ENCODE results near the gene THY1. TPM values are rescaled to one million over a fixed set of nuclear protein-coding genes. Genes with fewer than 3 reads are reported as not detected.

The THY1 gene
- total and polyA plus RNA-seq, 9 of the 15 experiments (the other 6 are each of a cell fraction or from before 2014, with no cell fraction given): 0.07 to 0.40 (median 0.16) TPM; not detected in 5

DNA sequence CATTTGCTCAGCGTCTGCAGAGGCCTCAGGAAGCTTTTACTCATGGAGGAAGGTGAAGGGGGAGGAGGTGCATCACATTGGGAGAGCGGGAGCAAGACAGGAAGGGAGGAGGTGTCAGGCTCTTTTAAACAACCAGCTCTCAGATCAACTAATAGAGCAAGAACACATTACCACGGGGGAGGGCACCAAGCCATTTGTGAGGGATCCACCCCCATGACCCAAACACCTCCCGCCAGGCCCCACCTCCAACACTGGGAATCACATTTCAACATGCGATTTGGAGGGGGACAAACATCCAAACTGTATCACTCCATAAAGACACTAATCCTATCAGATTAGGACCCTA, 18.9 kb upstream of the THY1 start (continued):
- TF ChIP-seq, protein P1, sequence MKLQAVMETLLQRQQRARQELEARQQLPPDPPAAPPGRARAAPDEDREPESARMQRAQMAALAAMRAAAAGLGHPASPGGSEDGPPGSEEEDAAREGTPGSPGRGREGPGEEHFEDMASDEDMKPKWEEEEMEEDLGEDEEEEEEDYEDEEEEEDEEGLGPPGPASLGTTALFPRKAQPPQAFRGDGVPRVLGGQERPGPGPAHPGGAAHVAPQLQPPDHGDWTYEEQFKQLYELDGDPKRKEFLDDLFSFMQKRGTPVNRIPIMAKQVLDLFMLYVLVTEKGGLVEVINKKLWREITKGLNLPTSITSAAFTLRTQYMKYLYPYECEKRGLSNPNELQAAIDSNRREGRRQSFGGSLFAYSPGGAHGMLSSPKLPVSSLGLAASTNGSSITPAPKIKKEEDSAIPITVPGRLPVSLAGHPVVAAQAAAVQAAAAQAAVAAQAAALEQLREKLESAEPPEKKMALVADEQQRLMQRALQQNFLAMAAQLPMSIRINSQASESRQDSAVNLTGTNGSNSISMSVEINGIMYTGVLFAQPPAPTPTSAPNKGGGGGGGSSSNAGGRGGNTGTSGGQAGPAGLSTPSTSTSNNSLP (IDR thresholded peaks at IDR 0.05; ENCODE audit: borderline replicate concordance, low read depth, low read length): peak; percentile 23; the same call in 1 of the 2 replicates
- TF ChIP-seq ESRRB (CRISPR knock-in tag; IDR thresholded peaks at IDR 0.05; ENCODE audit: borderline replicate concordance) (no peak), TARDBP (IDR thresholded peaks at IDR 0.05) (no peak), ZKSCAN3 (CRISPR knock-in tag; IDR thresholded peaks at IDR 0.05) (no peak), MEIS2 (IDR thresholded peaks at IDR 0.05; ENCODE audit: partially characterized antibody) (peak; percentile 4), ADNP (tag; IDR thresholded peaks at IDR 0.05) (peak; percentile 48; the same call in 1 of the 2 replicates), ZNF174 (CRISPR knock-in tag; IDR thresholded peaks at IDR 0.05) (no peak), NCOA6 (IDR thresholded peaks at IDR 0.05) (no peak), POLR2A (conservative IDR thresholded peaks at IDR 0.05) (peak; percentile 54; the same call in 1 of the 2 replicates), GABPB2 (CRISPR knock-in tag; conservative IDR thresholded peaks at IDR 0.05) (no peak)
- TF ChIP-seq, protein P2, sequence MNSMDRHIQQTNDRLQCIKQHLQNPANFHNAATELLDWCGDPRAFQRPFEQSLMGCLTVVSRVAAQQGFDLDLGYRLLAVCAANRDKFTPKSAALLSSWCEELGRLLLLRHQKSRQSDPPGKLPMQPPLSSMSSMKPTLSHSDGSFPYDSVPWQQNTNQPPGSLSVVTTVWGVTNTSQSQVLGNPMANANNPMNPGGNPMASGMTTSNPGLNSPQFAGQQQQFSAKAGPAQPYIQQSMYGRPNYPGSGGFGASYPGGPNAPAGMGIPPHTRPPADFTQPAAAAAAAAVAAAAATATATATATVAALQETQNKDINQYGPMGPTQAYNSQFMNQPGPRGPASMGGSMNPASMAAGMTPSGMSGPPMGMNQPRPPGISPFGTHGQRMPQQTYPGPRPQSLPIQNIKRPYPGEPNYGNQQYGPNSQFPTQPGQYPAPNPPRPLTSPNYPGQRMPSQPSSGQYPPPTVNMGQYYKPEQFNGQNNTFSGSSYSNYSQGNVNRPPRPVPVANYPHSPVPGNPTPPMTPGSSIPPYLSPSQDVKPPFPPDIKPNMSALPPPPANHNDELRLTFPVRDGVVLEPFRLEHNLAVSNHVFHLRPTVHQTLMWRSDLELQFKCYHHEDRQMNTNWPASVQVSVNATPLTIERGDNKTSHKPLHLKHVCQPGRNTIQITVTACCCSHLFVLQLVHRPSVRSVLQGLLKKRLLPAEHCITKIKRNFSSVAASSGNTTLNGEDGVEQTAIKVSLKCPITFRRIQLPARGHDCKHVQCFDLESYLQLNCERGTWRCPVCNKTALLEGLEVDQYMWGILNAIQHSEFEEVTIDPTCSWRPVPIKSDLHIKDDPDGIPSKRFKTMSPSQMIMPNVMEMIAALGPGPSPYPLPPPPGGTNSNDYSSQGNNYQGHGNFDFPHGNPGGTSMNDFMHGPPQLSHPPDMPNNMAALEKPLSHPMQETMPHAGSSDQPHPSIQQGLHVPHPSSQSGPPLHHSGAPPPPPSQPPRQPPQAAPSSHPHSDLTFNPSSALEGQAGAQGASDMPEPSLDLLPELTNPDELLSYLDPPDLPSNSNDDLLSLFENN (IDR thresholded peaks at IDR 0.05; ENCODE audit: low read depth in 2 of 2, low read length in 2 of 2): 0 out of 4 replicates have a peak, but pooled peaks of 1 of the 2 experiments have one; percentile 16
- TF ChIP-seq, protein P3, sequence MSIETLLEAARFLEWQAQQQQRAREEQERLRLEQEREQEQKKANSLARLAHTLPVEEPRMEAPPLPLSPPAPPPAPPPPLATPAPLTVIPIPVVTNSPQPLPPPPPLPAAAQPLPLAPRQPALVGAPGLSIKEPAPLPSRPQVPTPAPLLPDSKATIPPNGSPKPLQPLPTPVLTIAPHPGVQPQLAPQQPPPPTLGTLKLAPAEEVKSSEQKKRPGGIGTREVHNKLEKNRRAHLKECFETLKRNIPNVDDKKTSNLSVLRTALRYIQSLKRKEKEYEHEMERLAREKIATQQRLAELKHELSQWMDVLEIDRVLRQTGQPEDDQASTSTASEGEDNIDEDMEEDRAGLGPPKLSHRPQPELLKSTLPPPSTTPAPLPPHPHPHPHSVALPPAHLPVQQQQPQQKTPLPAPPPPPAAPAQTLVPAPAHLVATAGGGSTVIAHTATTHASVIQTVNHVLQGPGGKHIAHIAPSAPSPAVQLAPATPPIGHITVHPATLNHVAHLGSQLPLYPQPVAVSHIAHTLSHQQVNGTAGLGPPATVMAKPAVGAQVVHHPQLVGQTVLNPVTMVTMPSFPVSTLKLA (conservative IDR thresholded peaks at IDR 0.05): peak; percentile 18 to 29; a peak in 2 of 4 replicates
- TF ChIP-seq, protein P4, sequence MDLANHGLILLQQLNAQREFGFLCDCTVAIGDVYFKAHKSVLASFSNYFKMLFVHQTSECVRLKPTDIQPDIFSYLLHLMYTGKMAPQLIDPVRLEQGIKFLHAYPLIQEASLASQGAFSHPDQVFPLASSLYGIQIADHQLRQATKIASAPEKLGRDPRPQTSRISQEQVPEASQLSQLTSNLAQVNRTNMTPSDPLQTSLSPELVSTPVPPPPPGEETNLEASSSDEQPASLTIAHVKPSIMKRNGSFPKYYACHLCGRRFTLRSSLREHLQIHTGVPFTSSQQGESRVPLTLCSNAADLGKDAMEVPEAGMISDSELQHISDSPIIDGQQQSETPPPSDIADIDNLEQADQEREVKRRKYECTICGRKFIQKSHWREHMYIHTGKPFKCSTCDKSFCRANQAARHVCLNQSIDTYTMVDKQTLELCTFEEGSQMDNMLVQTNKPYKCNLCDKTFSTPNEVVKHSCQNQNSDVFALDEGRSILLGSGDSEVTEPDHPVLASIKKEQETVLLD (IDR thresholded peaks at IDR 0.05): 0 out of 2 replicates have a peak, but pooled peaks have one; percentile 5
- TF ChIP-seq, protein P5, sequence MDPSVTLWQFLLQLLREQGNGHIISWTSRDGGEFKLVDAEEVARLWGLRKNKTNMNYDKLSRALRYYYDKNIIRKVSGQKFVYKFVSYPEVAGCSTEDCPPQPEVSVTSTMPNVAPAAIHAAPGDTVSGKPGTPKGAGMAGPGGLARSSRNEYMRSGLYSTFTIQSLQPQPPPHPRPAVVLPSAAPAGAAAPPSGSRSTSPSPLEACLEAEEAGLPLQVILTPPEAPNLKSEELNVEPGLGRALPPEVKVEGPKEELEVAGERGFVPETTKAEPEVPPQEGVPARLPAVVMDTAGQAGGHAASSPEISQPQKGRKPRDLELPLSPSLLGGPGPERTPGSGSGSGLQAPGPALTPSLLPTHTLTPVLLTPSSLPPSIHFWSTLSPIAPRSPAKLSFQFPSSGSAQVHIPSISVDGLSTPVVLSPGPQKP (CRISPR knock-in tag; IDR thresholded peaks at IDR 0.05): no peak
- TF ChIP-seq, protein P6, sequence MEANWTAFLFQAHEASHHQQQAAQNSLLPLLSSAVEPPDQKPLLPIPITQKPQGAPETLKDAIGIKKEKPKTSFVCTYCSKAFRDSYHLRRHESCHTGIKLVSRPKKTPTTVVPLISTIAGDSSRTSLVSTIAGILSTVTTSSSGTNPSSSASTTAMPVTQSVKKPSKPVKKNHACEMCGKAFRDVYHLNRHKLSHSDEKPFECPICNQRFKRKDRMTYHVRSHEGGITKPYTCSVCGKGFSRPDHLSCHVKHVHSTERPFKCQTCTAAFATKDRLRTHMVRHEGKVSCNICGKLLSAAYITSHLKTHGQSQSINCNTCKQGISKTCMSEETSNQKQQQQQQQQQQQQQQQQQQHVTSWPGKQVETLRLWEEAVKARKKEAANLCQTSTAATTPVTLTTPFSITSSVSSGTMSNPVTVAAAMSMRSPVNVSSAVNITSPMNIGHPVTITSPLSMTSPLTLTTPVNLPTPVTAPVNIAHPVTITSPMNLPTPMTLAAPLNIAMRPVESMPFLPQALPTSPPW (CRISPR knock-in tag; IDR thresholded peaks at IDR 0.05): 0 out of 2 replicates have a peak, but pooled peaks have one; percentile 26
